Esophagus squamous epithelium (tissue), 5 donors: ENCODE measurements around the gene LRRC31. TPM values are rescaled to one million over a fixed set of nuclear protein-coding genes. Genes with fewer than 3 reads are reported as not detected.

Source experiments
- DNase-seq: peaks from one replicate; lab custom pipeline; 2025; lab: John Stamatoyannopoulos, UW
- H3K27ac ChIP-seq, 4 donors: fragments of 200-600 bp; sonication (generic); one replicate each; pipeline ENCODE4 v1.5.1; 2016 to 2019; ENCODE audit warnings: mild to moderate bottlenecking in 1 of 4
- H3K27me3 ChIP-seq, 4 donors: fragments of 200-600 bp; sonication (generic); 1 replicate in 3 of 4; 2 replicates in 1 of 4; pipeline versions ENCODE4 v1.5.1 to v1.6.0; 2017 to 2021; ENCODE audit warnings: antibody characterized with exemption in 1 of 4
- H3K36me3 ChIP-seq, 3 donors: fragments of 200-600 bp; sonication (generic); one replicate each; pipeline ENCODE4 v1.5.1; 2016 to 2019
- H3K4me1 ChIP-seq, 3 donors: fragments of 200-600 bp; sonication (generic); one replicate each; pipeline ENCODE4 v1.5.1; 2017 to 2019
- H3K4me3 ChIP-seq, 4 donors: fragments of 200-600 bp; sonication (generic); 1 replicate in 3 of 4; 2 replicates in 1 of 4; pipeline ENCODE4 v1.5.1; 2016 to 2019; ENCODE audit warnings: mild to moderate bottlenecking in 2 of 4, moderate library complexity in 1 of 4
- H3K9me3 ChIP-seq, 3 donors: fragments of 200-600 bp; sonication (generic); one replicate each; pipeline ENCODE4 v1.5.1; 2016 to 2019
- POLR2A ChIP-seq, 4 donors: fragments of 450-650 bp; IDR thresholded peaks; one replicate each; pipeline ENCODE4 v1.6.1; 2017; ENCODE audit warnings: antibody characterized with exemption in 4 of 4, mild to moderate bottlenecking in 4 of 4, moderate library complexity in 3 of 4
- WGBS, 2 donors: methylation state at CpG; one replicate each; pipeline ENCODE4 v1.1.5; 2018; 5-methylcytosine and 5-hydroxymethylcytosine counted together
- intact Hi-C: fragments of 100-400 bp; cut with DNase I; formaldehyde crosslinking; loops from one replicate; pipeline ENCODE4 v1.15.0; 2022
- total RNA-seq, 4 donors: library from RNA; depleted of rRNA; stranded (reverse); fragments of >200 nt; gene quantifications; one replicate each; pipeline ENCODE4 v1.1.0, GENCODE V29; 2016
- TF ChIP-seq, protein P1 (sequence below), 6 experiments: fragments of 450-650 bp in 4 of 6; fragments of 200-600 bp in 2 of 6; sonication (generic) in 2 of 6; IDR thresholded peaks; one replicate each; pipeline ENCODE4 v1.5.1; 2016 to 2019; ENCODE audit warnings: antibody characterized with exemption in 6 of 6, mild to moderate bottlenecking in 4 of 6, moderate library complexity in 4 of 6
- donor health status: DM: yes; HTN: yes; CAD: no.

Gene LRRC31
- not detected for total RNA-seq

DNA sequence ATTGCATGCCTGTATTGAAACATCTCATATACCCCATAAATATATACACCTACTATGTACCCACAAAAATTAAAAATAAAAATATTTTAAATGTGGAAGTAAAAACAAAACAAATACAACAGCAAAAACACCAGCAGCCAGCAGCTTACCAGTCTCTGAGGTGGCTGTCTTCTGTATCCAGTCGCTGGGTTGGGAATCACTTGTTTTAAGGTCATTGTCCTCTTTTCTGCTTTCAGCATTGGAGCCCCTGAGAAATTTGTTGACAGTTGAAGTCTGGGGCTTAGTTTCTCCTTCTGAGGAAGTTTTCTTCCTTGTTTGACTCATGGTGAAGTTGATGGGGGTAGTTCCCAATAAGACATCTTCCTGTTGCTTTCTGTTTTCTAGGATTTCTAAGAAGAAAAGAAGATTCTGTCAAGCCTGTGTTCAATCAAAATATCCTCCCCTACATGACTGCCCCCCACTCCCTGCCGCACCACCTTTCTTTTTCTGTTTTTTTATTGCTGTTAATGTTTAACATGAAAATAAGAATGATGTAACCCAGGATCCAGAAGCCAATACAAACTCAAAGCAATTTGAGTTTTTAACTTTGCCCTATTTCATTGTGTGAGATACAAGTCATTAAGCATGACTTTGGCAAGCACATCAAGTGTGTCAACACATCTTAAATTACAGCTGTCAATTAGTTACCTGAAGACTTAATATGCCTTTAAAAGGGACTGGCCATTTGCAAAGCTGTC is at the start of gene LRRC31:
TSS of gene LRRC31 (minus strand) at position 452 of the 737 bp plus-strand sequence. CDS start at position 324, 128 bp downstream.
- Histone ChIP-seq H3K9me3 (no peaks in the 10 kb centered on the region), H3K36me3 (no peaks in the 10 kb centered on the region), H3K27ac (no peak within 1 kb of the TSS), H3K4me1 (no peaks in the 10 kb centered on the region), H3K4me3 (no peak within 1 kb of the TSS), H3K27me3 (no peaks in the 10 kb centered on the region)
- TF ChIP-seq, protein P1, sequence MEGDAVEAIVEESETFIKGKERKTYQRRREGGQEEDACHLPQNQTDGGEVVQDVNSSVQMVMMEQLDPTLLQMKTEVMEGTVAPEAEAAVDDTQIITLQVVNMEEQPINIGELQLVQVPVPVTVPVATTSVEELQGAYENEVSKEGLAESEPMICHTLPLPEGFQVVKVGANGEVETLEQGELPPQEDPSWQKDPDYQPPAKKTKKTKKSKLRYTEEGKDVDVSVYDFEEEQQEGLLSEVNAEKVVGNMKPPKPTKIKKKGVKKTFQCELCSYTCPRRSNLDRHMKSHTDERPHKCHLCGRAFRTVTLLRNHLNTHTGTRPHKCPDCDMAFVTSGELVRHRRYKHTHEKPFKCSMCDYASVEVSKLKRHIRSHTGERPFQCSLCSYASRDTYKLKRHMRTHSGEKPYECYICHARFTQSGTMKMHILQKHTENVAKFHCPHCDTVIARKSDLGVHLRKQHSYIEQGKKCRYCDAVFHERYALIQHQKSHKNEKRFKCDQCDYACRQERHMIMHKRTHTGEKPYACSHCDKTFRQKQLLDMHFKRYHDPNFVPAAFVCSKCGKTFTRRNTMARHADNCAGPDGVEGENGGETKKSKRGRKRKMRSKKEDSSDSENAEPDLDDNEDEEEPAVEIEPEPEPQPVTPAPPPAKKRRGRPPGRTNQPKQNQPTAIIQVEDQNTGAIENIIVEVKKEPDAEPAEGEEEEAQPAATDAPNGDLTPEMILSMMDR (IDR thresholded peaks at IDR 0.05): no peak
- no peak for TF ChIP-seq POLR2A (IDR thresholded peaks at IDR 0.05)
- no peak for DNase-seq
- intact Hi-C loops: loop anchor here (10.0 kb wide), 1 partner anchor 155 kb away; no protein-coding TSS in a partner anchor
- WGBS, 2 donors: 63 to 64% methylated on average over 2 of the region's 2 CpGs

DNA sequence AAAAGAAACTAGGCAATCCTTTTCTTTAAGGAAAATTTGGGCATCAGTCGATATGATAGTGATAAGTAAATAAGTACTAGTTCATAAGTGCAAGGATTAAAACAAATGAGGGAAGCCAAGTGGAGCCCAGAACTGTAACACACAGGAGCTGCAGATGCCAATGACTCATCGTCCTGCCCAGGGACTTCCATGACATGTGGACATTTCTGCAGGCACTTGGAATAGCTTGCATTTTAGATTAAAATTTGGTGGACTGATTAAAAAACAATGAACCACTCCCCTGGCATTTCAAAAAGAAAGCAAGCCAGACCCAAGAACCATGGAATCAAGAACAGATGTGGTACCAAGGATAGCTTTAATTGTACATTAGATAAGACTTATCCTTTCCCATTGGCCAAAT is 44.6 kb upstream of the LRRC31 start:
- H3K36me3 ChIP-seq: no peaks in the 10 kb centered on the region
- no peak overlapping the region for H3K27ac ChIP-seq
- intact Hi-C loops: no loop called here
- no peaks in the 10 kb centered on the region for H3K4me1 ChIP-seq
- no peak for TF ChIP-seq POLR2A (IDR thresholded peaks at IDR 0.05)
- TF ChIP-seq, protein P1 (IDR thresholded peaks at IDR 0.05): no peak
- H3K27me3 ChIP-seq: no peaks in the 10 kb centered on the region
- DNase-seq: no peak
- H3K4me3 ChIP-seq: no peak overlapping the region
- WGBS, 2 donors: 30 to 33% methylated on average over 2 of the region's 2 CpGs
- no peaks in the 10 kb centered on the region for H3K9me3 ChIP-seq

DNA sequence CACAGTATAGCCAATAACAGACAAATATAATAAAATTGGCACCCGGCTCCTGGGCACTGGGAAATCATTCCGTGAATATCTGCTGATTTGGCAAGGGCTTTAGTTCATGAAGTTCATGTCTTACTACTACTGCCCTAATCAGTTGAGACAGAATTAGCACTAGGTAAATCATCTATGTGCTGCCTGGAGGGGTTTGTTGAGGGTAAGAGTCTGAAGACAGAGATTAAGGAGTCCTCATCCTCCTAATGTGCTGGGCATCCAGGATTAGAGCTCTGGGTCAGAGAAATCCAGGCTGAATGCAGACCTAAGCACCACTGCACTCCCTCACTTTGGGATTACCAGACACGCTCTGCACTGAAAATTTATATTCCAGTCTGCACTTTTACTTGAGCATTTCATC is 43.6 kb upstream of the LRRC31 start:
- no peak overlapping the region for H3K27ac ChIP-seq
- intact Hi-C loops: no loop called here
- no peak for TF ChIP-seq POLR2A (IDR thresholded peaks at IDR 0.05)
- TF ChIP-seq, protein P1 (IDR thresholded peaks at IDR 0.05): no peak
- no peaks in the 10 kb centered on the region for H3K9me3 ChIP-seq
- no peak overlapping the region for H3K4me3 ChIP-seq
- 71 to 76% methylated on average over 3 of the region's 3 CpGs for WGBS, 2 donors
- no peaks in the 10 kb centered on the region for H3K36me3 ChIP-seq
- no peaks in the 10 kb centered on the region for H3K4me1 ChIP-seq
- DNase-seq: no peak
- H3K27me3 ChIP-seq: peaks cover 0 to under 1% (median 0%) of the 10 kb centered on the region in 4 donors

DNA sequence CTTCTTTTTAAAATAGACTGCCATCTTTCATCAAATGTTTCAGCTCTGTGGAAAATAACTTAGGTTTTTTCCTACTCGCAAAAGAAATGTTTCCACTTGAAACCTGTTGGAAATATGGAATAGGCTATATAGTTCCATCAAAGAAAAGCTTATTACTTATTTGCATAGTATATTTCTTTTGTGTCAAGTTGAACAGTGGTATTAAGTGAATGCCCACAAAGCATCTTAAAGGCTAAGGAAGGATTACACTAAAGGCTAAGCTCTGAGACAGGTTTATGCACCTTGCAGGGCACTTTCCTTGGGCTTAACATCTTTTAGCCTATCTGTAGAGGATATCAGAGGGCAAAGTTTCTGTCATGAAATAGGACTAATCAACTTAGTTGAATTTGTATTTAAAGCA is 41.5 kb upstream of the LRRC31 start, which contains the start of gene SAMD7:
TSS of gene SAMD7 (plus strand) at position 301 of the 400 bp plus-strand sequence. CDS start 7,927 bp downstream, outside the sequence.
- Histone ChIP-seq H3K9me3 (no peaks in the 10 kb centered on the region), H3K4me1 (no peaks in the 10 kb centered on the region), H3K27me3 (peaks cover 0 to 6% (median 0%) of the 10 kb centered on the region in 4 donors), H3K4me3 (no peak within 1 kb of the TSS), H3K36me3 (no peaks in the 10 kb centered on the region), H3K27ac (no peak within 1 kb of the TSS)
- intact Hi-C loops: no loop called here
- 90 to 91% methylated on average over 1 of the region's 1 CpG for WGBS, 2 donors
- no peak for DNase-seq
- TF ChIP-seq, protein P1 (IDR thresholded peaks at IDR 0.05): no peak
- TF ChIP-seq POLR2A (IDR thresholded peaks at IDR 0.05): no peak

DNA sequence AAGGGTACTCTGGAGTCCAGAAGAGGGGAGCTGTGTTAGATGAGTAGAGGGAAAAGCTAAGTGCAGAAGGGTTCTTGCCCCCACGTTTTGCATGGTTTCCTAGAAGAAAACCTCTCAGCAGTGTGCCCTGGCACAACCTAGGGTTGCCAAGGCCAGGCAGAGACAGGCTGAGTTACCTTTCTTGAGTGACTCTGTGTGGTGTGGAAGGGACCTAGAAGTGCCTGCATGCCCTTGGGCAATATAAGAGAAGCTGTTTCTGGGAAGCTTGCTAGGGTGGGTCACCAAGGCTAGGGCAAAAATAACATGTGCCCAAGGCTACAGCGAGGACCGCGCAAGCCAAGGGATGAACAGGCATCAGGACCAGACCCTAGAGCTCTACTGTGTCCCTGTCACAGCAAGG is 38.2 kb upstream of the LRRC31 start:
- H3K4me1 ChIP-seq: peaks cover 0 to 4% (median 0%) of the 10 kb centered on the region in 3 donors
- H3K27ac ChIP-seq: no peak overlapping the region
- no peak for DNase-seq
- TF ChIP-seq POLR2A (IDR thresholded peaks at IDR 0.05): no peak
- TF ChIP-seq, protein P1 (IDR thresholded peaks at IDR 0.05): no peak
- no peaks in the 10 kb centered on the region for H3K36me3 ChIP-seq
- no peaks in the 10 kb centered on the region for H3K9me3 ChIP-seq
- H3K27me3 ChIP-seq: peaks cover 0 to 6% (median 0%) of the 10 kb centered on the region in 4 donors
- 50 to 82% methylated on average over 1 to 4 of the region's 4 CpGs for WGBS, 2 donors
- intact Hi-C loops: no loop called here
- no peak overlapping the region for H3K4me3 ChIP-seq
